Measurements from ENCODE around the gene PCDHGA3. TPM values are rescaled to one million over a fixed set of nuclear protein-coding genes. Genes with fewer than 3 reads are reported as not detected.
"Not testable (repeated sequence)": the region's sequence is repeated elsewhere in the genome, so short reads cannot be mapped to it uniquely, and the experiment has no call there.

Gene PCDHGA3
- total and polyA plus RNA-seq, 7 donors, result 0.19 to 4.4 (median 2.0) TPM; not detected in 1

DNA sequence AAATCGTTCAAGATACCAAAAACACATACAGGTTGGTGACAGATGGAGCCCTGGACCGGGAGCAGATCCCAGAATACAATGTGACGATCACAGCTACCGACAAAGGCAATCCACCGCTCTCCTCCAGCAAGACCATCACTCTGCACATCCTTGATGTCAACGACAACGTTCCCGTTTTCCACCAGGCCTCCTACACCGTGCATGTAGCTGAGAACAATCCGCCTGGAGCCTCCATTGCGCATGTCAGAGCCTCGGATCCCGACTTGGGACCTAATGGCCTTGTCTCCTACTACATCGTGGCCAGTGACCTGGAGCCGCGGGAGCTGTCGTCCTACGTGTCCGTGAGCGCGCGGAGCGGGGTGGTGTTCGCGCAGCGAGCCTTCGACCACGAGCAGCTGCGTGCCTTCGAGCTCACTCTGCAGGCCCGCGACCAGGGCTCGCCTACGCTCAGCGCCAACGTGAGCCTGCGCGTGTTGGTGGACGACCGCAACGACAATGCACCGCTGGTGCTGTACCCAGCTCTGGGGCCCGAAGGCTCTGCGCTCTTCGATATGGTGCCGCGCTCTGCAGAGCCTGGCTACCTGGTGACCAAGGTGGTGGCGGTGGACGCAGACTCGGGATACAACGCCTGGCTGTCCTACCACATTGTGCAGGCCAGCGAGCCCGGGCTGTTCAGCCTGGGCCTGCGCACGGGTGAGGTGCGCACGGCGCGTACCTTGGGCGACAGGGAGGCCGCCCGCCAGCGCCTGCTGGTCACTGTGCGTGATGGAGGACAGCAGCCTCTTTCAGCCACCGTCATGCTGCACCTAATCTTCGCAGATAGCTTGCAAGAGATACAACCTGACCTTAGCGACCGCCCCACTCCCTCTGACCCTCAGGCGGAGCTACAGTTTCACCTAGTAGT lies 28.2 kb downstream of the PCDHGA3 start:
- intact Hi-C loops (cut with DNase I), result no loop called here
- WGBS, 2 donors, result 41 to 69% methylated on average over 69 of the region's 69 CpGs
- Histone ChIP-seq H3K9me3 (peaks cover 44 to 91% (median 67%) of the 10 kb centered on the region in 4 donors), H3K4me1 (no peaks in the 10 kb centered on the region), H3K36me3 (peaks cover 0 to 6% (median 0%) of the 10 kb centered on the region in 4 donors), H3K27me3 (peaks cover 0 to 3% (median 0%) of the 10 kb centered on the region in 3 donors), H3K4me3 (no peak overlapping the region), H3K27ac (no peak overlapping the region)
- no peak for DNase-seq
- TF ChIP-seq POLR2A (IDR thresholded peaks at IDR 0.05), result no peak

DNA sequence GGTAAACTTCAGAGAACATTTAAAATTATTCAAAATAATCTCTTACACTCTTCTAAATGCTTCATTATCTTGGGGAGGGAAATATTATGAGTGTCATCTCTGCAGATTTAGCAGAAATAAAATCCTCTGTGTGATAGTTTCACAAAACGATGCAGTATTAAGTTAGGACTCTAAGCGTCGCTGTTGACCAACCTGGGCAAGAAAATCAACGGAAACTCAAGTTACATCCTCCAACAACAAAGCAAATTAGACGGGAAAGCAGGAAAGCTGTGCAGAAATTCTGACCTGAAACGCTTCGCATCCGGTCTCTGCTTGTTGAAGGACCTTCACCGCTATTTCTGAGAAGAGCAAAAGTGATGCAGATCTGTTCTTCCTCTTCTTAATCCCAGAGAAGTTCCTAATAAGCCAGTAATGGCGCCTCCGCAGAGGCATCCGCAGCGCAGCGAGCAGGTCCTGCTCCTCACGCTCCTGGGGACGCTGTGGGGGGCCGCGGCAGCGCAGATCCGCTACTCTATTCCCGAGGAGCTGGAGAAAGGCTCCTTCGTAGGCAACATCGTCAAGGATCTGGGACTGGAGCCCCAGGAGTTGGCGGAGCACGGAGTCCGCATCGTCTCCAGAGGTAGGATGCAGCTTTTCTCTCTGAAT lies 30.2 kb downstream of the PCDHGA3 start, which contains the start of gene PCDHGA6:
Gene PCDHGA6, plus strand, starts transcription at position 219 of the 645 bp plus-strand sequence. Its CDS starts 193 bp downstream, at position 412.
- peaks cover 42 to 91% (median 74%) of the 10 kb centered on the region in 4 donors for H3K9me3 ChIP-seq
- H3K4me1 ChIP-seq, result no peaks in the 10 kb centered on the region
- peaks cover 0 to 6% (median 0%) of the 10 kb centered on the region in 4 donors for H3K36me3 ChIP-seq
- no peak for TF ChIP-seq EP300 (IDR thresholded peaks at IDR 0.05)
- TF ChIP-seq POLR2AphosphoS5 (IDR thresholded peaks at IDR 0.05), result no peak
- TF ChIP-seq POLR2A (IDR thresholded peaks at IDR 0.05), result no peak
- TF ChIP-seq, protein P1, sequence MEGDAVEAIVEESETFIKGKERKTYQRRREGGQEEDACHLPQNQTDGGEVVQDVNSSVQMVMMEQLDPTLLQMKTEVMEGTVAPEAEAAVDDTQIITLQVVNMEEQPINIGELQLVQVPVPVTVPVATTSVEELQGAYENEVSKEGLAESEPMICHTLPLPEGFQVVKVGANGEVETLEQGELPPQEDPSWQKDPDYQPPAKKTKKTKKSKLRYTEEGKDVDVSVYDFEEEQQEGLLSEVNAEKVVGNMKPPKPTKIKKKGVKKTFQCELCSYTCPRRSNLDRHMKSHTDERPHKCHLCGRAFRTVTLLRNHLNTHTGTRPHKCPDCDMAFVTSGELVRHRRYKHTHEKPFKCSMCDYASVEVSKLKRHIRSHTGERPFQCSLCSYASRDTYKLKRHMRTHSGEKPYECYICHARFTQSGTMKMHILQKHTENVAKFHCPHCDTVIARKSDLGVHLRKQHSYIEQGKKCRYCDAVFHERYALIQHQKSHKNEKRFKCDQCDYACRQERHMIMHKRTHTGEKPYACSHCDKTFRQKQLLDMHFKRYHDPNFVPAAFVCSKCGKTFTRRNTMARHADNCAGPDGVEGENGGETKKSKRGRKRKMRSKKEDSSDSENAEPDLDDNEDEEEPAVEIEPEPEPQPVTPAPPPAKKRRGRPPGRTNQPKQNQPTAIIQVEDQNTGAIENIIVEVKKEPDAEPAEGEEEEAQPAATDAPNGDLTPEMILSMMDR (IDR thresholded peaks at IDR 0.05), result no peak
- 23 to 56% methylated on average over 27 of the region's 27 CpGs for WGBS, 2 donors
- intact Hi-C loops (cut with DNase I), result no loop called here
- H3K4me3 ChIP-seq, result peak within 1 kb of the TSS; percentile 7 to 30 (median 21)
- H3K27me3 ChIP-seq, result no peaks in the 10 kb centered on the region
- no peak for DNase-seq
- no peak within 1 kb of the TSS for H3K27ac ChIP-seq

DNA sequence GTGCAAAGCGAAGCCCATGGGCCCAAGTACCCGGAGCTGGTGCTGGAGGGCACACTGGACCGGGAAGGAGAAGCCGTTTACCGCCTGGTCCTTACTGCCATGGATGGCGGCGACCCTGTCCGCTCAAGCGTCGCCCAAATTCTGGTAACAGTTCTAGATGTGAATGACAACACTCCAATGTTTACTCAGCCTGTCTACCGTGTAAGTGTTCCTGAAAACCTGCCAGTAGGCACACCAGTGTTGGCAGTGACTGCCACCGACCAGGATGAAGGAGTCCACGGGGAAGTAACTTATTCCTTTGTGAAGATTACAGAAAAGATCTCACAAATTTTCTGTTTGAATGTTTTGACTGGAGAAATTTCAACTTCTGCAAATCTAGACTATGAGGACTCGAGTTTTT lies 31.0 kb downstream of the PCDHGA3 start:
- Histone ChIP-seq H3K36me3 (peaks cover 0 to 6% (median 0%) of the 10 kb centered on the region in 4 donors), H3K4me1 (no peaks in the 10 kb centered on the region), H3K27me3 (no peaks in the 10 kb centered on the region), H3K9me3 (peaks cover 42 to 91% (median 72%) of the 10 kb centered on the region in 4 donors), H3K27ac (no peak overlapping the region), H3K4me3 (no peak overlapping the region)
- intact Hi-C loops (cut with DNase I), result no loop called here
- no peak for DNase-seq
- 69 to 72% methylated on average over 14 of the region's 14 CpGs for WGBS, 2 donors
- TF ChIP-seq EP300 (IDR thresholded peaks at IDR 0.05) (no peak), POLR2AphosphoS5 (IDR thresholded peaks at IDR 0.05) (no peak), POLR2A (IDR thresholded peaks at IDR 0.05) (no peak)
- TF ChIP-seq, protein P1 (IDR thresholded peaks at IDR 0.05), result no peak

DNA sequence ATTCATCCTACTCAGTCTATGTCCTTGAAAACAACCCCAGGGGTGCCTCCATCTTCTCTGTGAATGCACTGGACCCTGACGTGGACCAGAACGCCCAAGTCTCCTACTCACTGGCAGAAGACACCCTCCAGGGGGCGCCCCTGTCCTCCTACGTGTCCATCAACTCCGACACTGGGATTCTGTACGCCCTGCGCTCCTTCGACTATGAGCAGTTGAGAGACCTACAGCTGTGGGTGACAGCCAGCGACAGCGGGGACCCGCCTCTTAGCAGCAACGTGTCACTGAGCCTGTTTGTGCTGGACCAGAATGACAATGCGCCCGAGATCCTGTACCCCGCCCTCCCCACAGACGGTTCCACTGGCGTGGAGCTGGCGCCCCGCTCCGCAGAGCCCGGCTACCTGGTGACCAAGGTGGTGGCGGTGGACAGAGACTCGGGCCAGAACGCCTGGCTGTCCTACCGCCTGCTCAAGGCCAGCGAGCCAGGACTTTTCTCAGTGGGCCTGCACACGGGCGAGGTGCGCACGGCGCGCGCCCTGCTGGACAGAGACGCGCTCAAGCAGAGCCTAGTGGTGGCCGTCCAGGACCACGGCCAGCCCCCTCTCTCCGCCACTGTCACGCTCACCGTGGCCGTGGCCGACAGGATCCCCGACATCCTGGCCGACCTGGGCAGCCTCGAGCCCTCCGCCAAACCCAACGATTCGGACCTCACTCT lies 32.0 kb downstream of the PCDHGA3 start:
- H3K27me3 ChIP-seq; H3K4me1 ChIP-seq; H3K36me3 ChIP-seq; H3K27ac ChIP-seq; intact Hi-C loops (cut with DNase I); DNase-seq; H3K4me3 ChIP-seq: not testable (repeated sequence)
- peaks cover 41 to 85% (median 67%) of the 10 kb centered on the region in 4 donors for H3K9me3 ChIP-seq
- WGBS, 2 donors, result 60 to 72% methylated on average over 42 to 43 of the region's 48 CpGs

DNA sequence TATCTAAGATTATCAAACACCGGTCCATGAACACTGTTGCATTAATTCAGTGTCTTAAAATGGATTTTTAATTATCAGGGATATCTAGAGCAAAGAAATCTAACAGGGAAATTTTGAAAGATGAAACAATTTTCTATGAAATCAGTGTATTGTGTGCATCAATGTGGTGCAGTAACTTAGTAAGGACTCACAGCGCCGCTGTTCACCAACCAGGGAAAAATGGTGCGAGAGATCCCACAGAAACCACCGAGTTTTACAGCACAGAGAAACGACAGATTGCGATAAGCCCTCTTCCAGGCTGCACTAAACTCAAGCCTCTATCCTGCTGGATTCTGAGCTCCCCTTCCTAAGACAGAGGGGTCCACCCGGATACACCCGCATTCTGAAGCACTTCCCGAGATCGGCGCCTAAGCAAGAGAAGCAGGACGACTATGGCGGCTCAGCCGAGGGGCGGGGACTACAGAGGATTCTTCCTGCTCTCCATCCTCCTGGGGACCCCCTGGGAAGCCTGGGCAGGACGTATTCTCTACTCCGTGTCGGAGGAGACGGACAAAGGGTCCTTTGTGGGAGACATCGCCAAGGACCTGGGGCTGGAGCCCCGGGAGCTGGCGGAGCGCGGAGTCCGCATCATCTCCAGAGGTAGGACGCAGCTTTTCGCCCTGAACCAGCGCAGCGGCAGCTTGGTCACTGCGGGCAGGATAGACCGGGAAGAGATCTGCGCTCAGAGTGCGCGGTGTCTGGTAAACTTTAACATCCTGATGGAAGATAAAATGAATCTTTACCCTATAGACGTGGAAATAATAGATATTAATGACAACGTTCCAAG lies 39.1 kb downstream of the PCDHGA3 start, which contains the start of gene PCDHGA7:
Gene PCDHGA7, plus strand, starts transcription at position 274 of the 826 bp plus-strand sequence. Its CDS starts 158 bp downstream, at position 432.
- peaks cover 0 to 6% (median 0%) of the 10 kb centered on the region in 4 donors for H3K36me3 ChIP-seq
- peak within 1 kb of the TSS in 1 of 4 donors; percentile 8 for H3K4me3 ChIP-seq
- peak; percentile 30 for DNase-seq
- 19 to 40% methylated on average over 37 of the region's 37 CpGs for WGBS, 2 donors
- H3K9me3 ChIP-seq, result peaks cover 22 to 89% (median 66%) of the 10 kb centered on the region in 4 donors
- H3K4me1 ChIP-seq, result no peaks in the 10 kb centered on the region
- TF ChIP-seq POLR2A (IDR thresholded peaks at IDR 0.05) (no peak), EP300 (IDR thresholded peaks at IDR 0.05) (no peak), POLR2AphosphoS5 (IDR thresholded peaks at IDR 0.05) (no peak)
- TF ChIP-seq, protein P1 (IDR thresholded peaks at IDR 0.05), result no peak
- H3K27ac ChIP-seq, result no peak within 1 kb of the TSS
- H3K27me3 ChIP-seq, result peaks cover 0 to 9% (median 0%) of the 10 kb centered on the region in 3 donors
- intact Hi-C loops (cut with DNase I), result no loop called here

Measured in sigmoid colon (tissue), 7 donors.